Activated CD4-positive, CD25-positive, alpha-beta regulatory T cell treated with anti-CD3 and anti-CD28 coated beads, Interleukin-2, amount 50 U/mL, for 24 hours (primary cell): ENCODE results near the gene MTMR12.
"Not testable (repeated sequence)": the region's sequence is repeated elsewhere in the genome, so short reads cannot be mapped to it uniquely, and the experiment has no call there.

ENCODE experiments used
- ATAC-seq, 2 donors: fragments of 150-1000 bp; cut with Tn5 transposase; one replicate each; pipeline ENCODE4 v1.10.0; 2021; ENCODE audit warnings: mild to moderate bottlenecking in 1 of 2, moderate library complexity in 1 of 2

Gene MTMR12

GRCh38 chr5:32322882-32323281 lies 10.1 kb upstream of the MTMR12 start:
- ATAC-seq, result no peak

- not testable (repeated sequence) for ATAC-seq
Observed at GRCh38 chr5:32321787-32322186, 9.0 kb upstream of the MTMR12 start.

GRCh38 chr5:32320576-32320975 lies 7.8 kb upstream of the MTMR12 start:
- ATAC-seq, result no peak

- no peak for ATAC-seq
Observed at GRCh38 chr5:32319926-32320543, 7.3 kb upstream of the MTMR12 start.

GRCh38 chr5:32319392-32319791 lies 6.7 kb upstream of the MTMR12 start:
- no peak for ATAC-seq

- ATAC-seq, result no peak
Observed at GRCh38 chr5:32317041-32317440, 4.3 kb upstream of the MTMR12 start.

GRCh38 chr5:32315221-32316014 lies 2.7 kb upstream of the MTMR12 start:
- no peak for ATAC-seq

- no peak for ATAC-seq
Observed at GRCh38 chr5:32314658-32315057, 1.9 kb upstream of the MTMR12 start.

- ATAC-seq, result not testable (repeated sequence)
Observed at GRCh38 chr5:32314152-32314488, 1.4 kb upstream of the MTMR12 start.

GRCh38 chr5:32312197-32312594 lies 543 bp downstream of the MTMR12 start:
- peak; percentile 2 to 5 for ATAC-seq

GRCh38 chr5:32311404-32312196 lies 1.1 kb downstream of the MTMR12 start:
- no peak for ATAC-seq

GRCh38 chr5:32309761-32310160 lies 3.0 kb downstream of the MTMR12 start:
- no peak for ATAC-seq

GRCh38 chr5:32308946-32309345 lies 3.8 kb downstream of the MTMR12 start:
- ATAC-seq, result no peak

GRCh38 chr5:32307769-32308194 lies 5.0 kb downstream of the MTMR12 start:
- no peak for ATAC-seq

GRCh38 chr5:32304622-32305021 lies 8.1 kb downstream of the MTMR12 start:
- ATAC-seq, result no peak

- ATAC-seq, result no peak
Observed at GRCh38 chr5:32303755-32304120, 9.0 kb downstream of the MTMR12 start.

GRCh38 chr5:32302835-32303754 lies 9.6 kb downstream of the MTMR12 start:
- no peak for ATAC-seq

- ATAC-seq, result no peak
Observed at GRCh38 chr5:32301891-32302290, 10.8 kb downstream of the MTMR12 start.

GRCh38 chr5:32299059-32299677 lies 13.6 kb downstream of the MTMR12 start:
- no peak for ATAC-seq

GRCh38 chr5:32298059-32298415 lies 14.7 kb downstream of the MTMR12 start:
- ATAC-seq, result peak in 1 of 2 donors; percentile 43

GRCh38 chr5:32297181-32298058 lies 15.3 kb downstream of the MTMR12 start:
- ATAC-seq, result peak in 1 of 2 donors; percentile 77
